ENCODE data around the gene TMEM132D. TPM values are rescaled to one million over a fixed set of nuclear protein-coding genes. Genes with fewer than 3 reads are reported as not detected.

TMEM132D gene
- total RNA-seq, 1 donor from 2014 or later, result 15.2 TPM

- peaks cover 8% of the 10 kb centered on the region for H3K9me3 Mint-ChIP-seq (ENCODE audit: unreplicated experiment)
- H3K4me1 Mint-ChIP-seq (ENCODE audit: unreplicated experiment), result no peaks in the 10 kb centered on the region
- H3K27ac Mint-ChIP-seq (ENCODE audit: unreplicated experiment), result no peak overlapping the region
- DNase-seq (ENCODE audit: extremely low spot score, unreplicated experiment), result no peak
- H3K36me3 Mint-ChIP-seq (ENCODE audit: unreplicated experiment), result peaks cover 3% of the 10 kb centered on the region
- no peaks in the 10 kb centered on the region for H3K27me3 Mint-ChIP-seq (ENCODE audit: unreplicated experiment)
- no peak overlapping the region for H3K4me3 Mint-ChIP-seq (ENCODE audit: unreplicated experiment)
- TF ChIP-seq CTCF (IDR thresholded peaks at IDR 0.05), result no peak
Observed at GRCh38 chr12:129440278-129440677, 463.5 kb downstream of the TMEM132D start.

GRCh38 chr12:129434790-129435189 is 469.0 kb downstream of the TMEM132D start:
- Mint-ChIP-seq H3K27me3 (ENCODE audit: unreplicated experiment) (no peaks in the 10 kb centered on the region), H3K36me3 (ENCODE audit: unreplicated experiment) (no peaks in the 10 kb centered on the region), H3K27ac (ENCODE audit: unreplicated experiment) (no peak overlapping the region), H3K4me1 (ENCODE audit: unreplicated experiment) (no peaks in the 10 kb centered on the region), H3K9me3 (ENCODE audit: unreplicated experiment) (peaks cover 22% of the 10 kb centered on the region), H3K4me3 (ENCODE audit: unreplicated experiment) (no peak overlapping the region)
- DNase-seq (ENCODE audit: extremely low spot score, unreplicated experiment), result no peak
- TF ChIP-seq CTCF (IDR thresholded peaks at IDR 0.05), result no peak

GRCh38 chr12:129428240-129428936 is 475.4 kb downstream of the TMEM132D start:
- Mint-ChIP-seq H3K27me3 (ENCODE audit: unreplicated experiment) (no peaks in the 10 kb centered on the region), H3K4me1 (ENCODE audit: unreplicated experiment) (no peaks in the 10 kb centered on the region), H3K36me3 (ENCODE audit: unreplicated experiment) (no peaks in the 10 kb centered on the region), H3K9me3 (ENCODE audit: unreplicated experiment) (peaks cover 11% of the 10 kb centered on the region), H3K27ac (ENCODE audit: unreplicated experiment) (no peak overlapping the region), H3K4me3 (ENCODE audit: unreplicated experiment) (no peak overlapping the region)
- no peak for DNase-seq (ENCODE audit: extremely low spot score, unreplicated experiment)
- TF ChIP-seq CTCF (IDR thresholded peaks at IDR 0.05), result no peak

- no peak for DNase-seq (ENCODE audit: extremely low spot score, unreplicated experiment)
- Mint-ChIP-seq H3K9me3 (ENCODE audit: unreplicated experiment) (peaks cover 14% of the 10 kb centered on the region), H3K27me3 (ENCODE audit: unreplicated experiment) (no peaks in the 10 kb centered on the region), H3K4me1 (ENCODE audit: unreplicated experiment) (no peaks in the 10 kb centered on the region), H3K36me3 (ENCODE audit: unreplicated experiment) (no peaks in the 10 kb centered on the region), H3K4me3 (ENCODE audit: unreplicated experiment) (no peak overlapping the region), H3K27ac (ENCODE audit: unreplicated experiment) (no peak overlapping the region)
- TF ChIP-seq CTCF (IDR thresholded peaks at IDR 0.05), result no peak
Observed at GRCh38 chr12:129423041-129423580, 480.7 kb downstream of the TMEM132D start.

- no peak for TF ChIP-seq CTCF (IDR thresholded peaks at IDR 0.05)
- H3K4me1 Mint-ChIP-seq (ENCODE audit: unreplicated experiment), result no peaks in the 10 kb centered on the region
- peaks cover 5% of the 10 kb centered on the region for H3K36me3 Mint-ChIP-seq (ENCODE audit: unreplicated experiment)
- no peak overlapping the region for H3K4me3 Mint-ChIP-seq (ENCODE audit: unreplicated experiment)
- no peak for DNase-seq (ENCODE audit: extremely low spot score, unreplicated experiment)
- peaks cover 43% of the 10 kb centered on the region for H3K9me3 Mint-ChIP-seq (ENCODE audit: unreplicated experiment)
- H3K27me3 Mint-ChIP-seq (ENCODE audit: unreplicated experiment), result no peaks in the 10 kb centered on the region
- no peak overlapping the region for H3K27ac Mint-ChIP-seq (ENCODE audit: unreplicated experiment)
Observed at GRCh38 chr12:129413295-129413694, 490.5 kb downstream of the TMEM132D start.
